HT1080 (cell line): Measurements from ENCODE around the gene SRC. TPM values are rescaled to one million over a fixed set of nuclear protein-coding genes. Genes with fewer than 3 reads are reported as not detected.

Experiments
- DNase-seq: peaks from one replicate; pipeline ENCODE4 v3.0.0-alpha.2; 2015; ENCODE audit warnings: low read depth
- polyA plus RNA-seq, 2 experiments: library from polyadenylated mRNA; depleted of rRNA; stranded (reverse); fragments of >200 nt; gene quantifications; 2 replicates each; pipeline ENCODE4 v1.2.3, GENCODE V29; 2015
- total RNA-seq: library from RNA; depleted of rRNA; stranded (reverse); fragments of >200 nt; shearing (Covaris generic); gene quantifications from 2 replicates; pipeline ENCODE4 v1.2.3, GENCODE V29; 2014; rRNA removed

SRC gene
- total RNA-seq, result 10.5 and 13.9 TPM in 2 replicates
- polyA plus RNA-seq (2015; cell fraction: cytosol; rRNA removed), result 14.4 and 15.2 TPM in 2 replicates
- 28.4 and 31.5 TPM in 2 replicates for polyA plus RNA-seq (2015; cell fraction: nucleus; rRNA removed)

GRCh38 chr20:37345339-37346235, at the start of gene SRC:
Gene SRC, plus strand, starts transcription at chr20:37346140. Its CDS starts 38,014 bp downstream, at chr20:37384154.
- peak; percentile 67 for DNase-seq

GRCh38 chr20:37296371-37296770, 49.6 kb upstream of the SRC start:
- no peak for DNase-seq

- DNase-seq, result peak; percentile 16
Observed at GRCh38 chr20:37297066-37297736, 48.7 kb upstream of the SRC start.

GRCh38 chr20:37298190-37298939, 47.6 kb upstream of the SRC start:
- peak; percentile 72 for DNase-seq

- DNase-seq, result no peak
Observed at GRCh38 chr20:37299718-37300528, 46.0 kb upstream of the SRC start.

GRCh38 chr20:37301120-37301519, 44.8 kb upstream of the SRC start:
- no peak for DNase-seq

- no peak for DNase-seq
Observed at GRCh38 chr20:37301558-37301957, 44.4 kb upstream of the SRC start.

GRCh38 chr20:37302981-37303380, 43.0 kb upstream of the SRC start:
- no peak for DNase-seq

GRCh38 chr20:37303637-37304036, 42.3 kb upstream of the SRC start:
- DNase-seq, result no peak

GRCh38 chr20:37305079-37305478, 40.9 kb upstream of the SRC start:
- DNase-seq, result no peak

- no peak for DNase-seq
Observed at GRCh38 chr20:37305839-37306238, 40.1 kb upstream of the SRC start.

- no peak for DNase-seq
Observed at GRCh38 chr20:37308086-37309050, 37.6 kb upstream of the SRC start.

- DNase-seq, result no peak
Observed at GRCh38 chr20:37309290-37309689, 36.6 kb upstream of the SRC start.

GRCh38 chr20:37309936-37310590, 35.9 kb upstream of the SRC start:
- DNase-seq, result no peak

- DNase-seq, result no peak
Observed at GRCh38 chr20:37310951-37311350, 35.0 kb upstream of the SRC start.

GRCh38 chr20:37311710-37312355, 34.1 kb upstream of the SRC start:
- no peak for DNase-seq

- DNase-seq, result no peak
Observed at GRCh38 chr20:37313546-37314091, 32.3 kb upstream of the SRC start.

- no peak for DNase-seq
Observed at GRCh38 chr20:37314099-37314498, 31.8 kb upstream of the SRC start.
